ENCODE results near the gene RPL10.

DNA sequence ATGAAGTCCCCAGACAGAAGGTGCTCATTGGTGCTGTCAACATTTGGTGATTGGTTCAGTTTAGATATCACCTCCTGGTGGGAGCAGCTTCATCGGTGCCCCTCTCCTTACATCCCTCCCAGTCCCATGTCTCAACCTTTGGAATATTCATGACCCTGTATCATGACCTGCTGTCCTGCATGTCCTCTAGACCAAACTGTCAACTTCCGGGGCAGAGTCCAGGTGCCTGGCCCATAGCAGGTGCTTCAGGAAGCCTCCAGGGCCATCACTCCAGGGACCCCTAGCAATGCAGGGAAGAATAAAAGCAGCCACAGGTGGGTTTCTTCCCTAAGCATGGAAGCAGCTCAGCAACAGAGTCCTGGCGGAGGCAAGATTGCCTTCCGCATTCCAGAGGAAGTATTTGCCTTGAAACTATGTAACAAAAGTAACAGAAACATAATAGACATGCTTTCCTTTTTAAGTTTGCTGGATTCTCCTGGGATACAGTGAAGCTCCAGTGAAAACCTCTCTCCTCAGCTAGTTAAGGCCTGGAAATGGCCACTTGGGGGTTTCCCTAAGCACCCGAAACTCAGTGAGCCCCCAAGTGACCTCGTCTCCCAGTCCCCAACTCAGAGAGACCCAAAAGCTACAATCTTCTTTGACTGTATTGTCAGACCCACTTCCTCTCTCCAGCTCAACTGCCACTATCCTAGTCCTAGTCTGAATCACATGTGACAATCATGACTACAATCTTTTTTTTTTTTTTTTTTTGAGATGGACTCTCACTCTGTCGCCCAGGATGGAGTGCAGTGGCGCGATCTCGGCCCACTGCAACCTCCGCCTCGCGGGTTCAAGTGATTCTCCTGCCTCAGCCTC is 29.0 kb downstream of the RPL10 start:
- TF ChIP-seq, protein P1, sequence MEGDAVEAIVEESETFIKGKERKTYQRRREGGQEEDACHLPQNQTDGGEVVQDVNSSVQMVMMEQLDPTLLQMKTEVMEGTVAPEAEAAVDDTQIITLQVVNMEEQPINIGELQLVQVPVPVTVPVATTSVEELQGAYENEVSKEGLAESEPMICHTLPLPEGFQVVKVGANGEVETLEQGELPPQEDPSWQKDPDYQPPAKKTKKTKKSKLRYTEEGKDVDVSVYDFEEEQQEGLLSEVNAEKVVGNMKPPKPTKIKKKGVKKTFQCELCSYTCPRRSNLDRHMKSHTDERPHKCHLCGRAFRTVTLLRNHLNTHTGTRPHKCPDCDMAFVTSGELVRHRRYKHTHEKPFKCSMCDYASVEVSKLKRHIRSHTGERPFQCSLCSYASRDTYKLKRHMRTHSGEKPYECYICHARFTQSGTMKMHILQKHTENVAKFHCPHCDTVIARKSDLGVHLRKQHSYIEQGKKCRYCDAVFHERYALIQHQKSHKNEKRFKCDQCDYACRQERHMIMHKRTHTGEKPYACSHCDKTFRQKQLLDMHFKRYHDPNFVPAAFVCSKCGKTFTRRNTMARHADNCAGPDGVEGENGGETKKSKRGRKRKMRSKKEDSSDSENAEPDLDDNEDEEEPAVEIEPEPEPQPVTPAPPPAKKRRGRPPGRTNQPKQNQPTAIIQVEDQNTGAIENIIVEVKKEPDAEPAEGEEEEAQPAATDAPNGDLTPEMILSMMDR (IDR thresholded peaks at IDR 0.05), result no peak
- TF ChIP-seq POLR2A (IDR thresholded peaks at IDR 0.05), result no peak

Data from right lobe of liver (tissue), 4 donors.